Gastrocnemius medialis (tissue), 4 donors: Measurements from ENCODE around the gene CSGALNACT2. TPM values are rescaled to one million over a fixed set of nuclear protein-coding genes. Genes with fewer than 3 reads are reported as not detected.

Experiments used
- ATAC-seq, 2 donors: fragments of 150-250 bp; one replicate each; pipeline ENCODE4 v1.9.1; 2016
- DNase-seq, 2 donors: peaks; one replicate each; pipeline ENCODE4 v3.0.0-alpha.2; 2019
- H3K27ac ChIP-seq, 4 donors: fragments of 200-600 bp; sonication (generic); 1 replicate in 1 of 4; 2 replicates in 3 of 4; pipeline ENCODE4 v1.5.1; 2016 to 2018; ENCODE audit warnings: mild to moderate bottlenecking in 2 of 4, moderate library complexity in 1 of 4
- H3K27me3 ChIP-seq, 3 donors: fragments of 200-600 bp; sonication (generic) in 2 of 3; 1 replicate in 1 of 3; 2 replicates in 2 of 3; pipeline versions ENCODE4 v1.5.1 to v1.6.0; 2016 to 2019; ENCODE audit warnings: mild to moderate bottlenecking in 1 of 3, moderate library complexity in 1 of 3
- H3K36me3 ChIP-seq, 2 donors: fragments of 200-600 bp; sonication (generic) in 1 of 2; one replicate each; pipeline ENCODE4 v1.5.1; 2017 to 2018
- H3K4me1 ChIP-seq, 2 donors: fragments of 200-600 bp; sonication (generic) in 1 of 2; one replicate each; pipeline ENCODE4 v1.5.1; 2016 to 2017; ENCODE audit warnings: mild to moderate bottlenecking in 2 of 2
- H3K4me3 ChIP-seq, 4 donors: fragments of 200-600 bp; sonication (generic) in 3 of 4; 1 replicate in 1 of 4; 2 replicates in 3 of 4; pipeline ENCODE4 v1.5.1; 2016 to 2019; ENCODE audit warnings: mild to moderate bottlenecking in 2 of 4
- H3K9me3 ChIP-seq, 3 donors: fragments of 200-600 bp; sonication (generic) in 2 of 3; 1 replicate in 1 of 3; 2 replicates in 2 of 3; pipeline ENCODE4 v1.5.1; 2016 to 2019
- CTCF ChIP-seq, 5 experiments: fragments of 450-650 bp in 3 of 5; fragments of 200-600 bp in 2 of 5; sonication (generic) in 2 of 5; IDR thresholded peaks in 4 of 5; conservative IDR thresholded peaks in 1 of 5; 1 replicate in 4 of 5; 2 replicates in 1 of 5; pipeline ENCODE4 v1.5.1; 2016 to 2019; ENCODE audit warnings: antibody characterized with exemption in 5 of 5, mild to moderate bottlenecking in 3 of 5, moderate library complexity in 3 of 5
- POLR2A ChIP-seq, 2 donors: fragments of 450-650 bp; IDR thresholded peaks; one replicate each; pipeline ENCODE4 v1.6.1; 2017; ENCODE audit warnings: antibody characterized with exemption in 2 of 2, mild to moderate bottlenecking in 2 of 2, moderate library complexity in 2 of 2
- in situ Hi-C, 4 donors: fragments of 200-750 bp; cut with MboI; loops; one replicate each; pipeline versions ENCODE4 v1.15.0 to v1.8.0; 2017; ENCODE audit warnings: low sequenced_read_pairs in 4 of 4
- intact Hi-C: fragments of 100-400 bp; cut with DNase I; formaldehyde crosslinking; loops from one replicate; pipeline ENCODE4 v1.15.1; 2023; ENCODE audit warnings: low total_unique reads
- total RNA-seq, 4 donors: library from RNA; depleted of rRNA; stranded (reverse); fragments of >200 nt; gene quantifications; one replicate each; pipeline versions ENCODE4 v1.1.0 to v1.2.3, GENCODE V29; 2016

The CSGALNACT2 gene
- total RNA-seq, 4 donors from 2014 or later = 12.3 to 17.3 (median 14.1) TPM

- no peak for TF ChIP-seq CTCF (IDR thresholded peaks at IDR 0.05 in 4 of 5, conservative IDR thresholded peaks at IDR 0.05 in 1 of 5)
- no peak for TF ChIP-seq POLR2A (IDR thresholded peaks at IDR 0.05)
- intact Hi-C loops = no loop called here
- in situ Hi-C loops = no loop called here
Observed at GRCh38 chr10:43196131-43196980, 58.1 kb downstream of the CSGALNACT2 start.

GRCh38 chr10:43196981-43197833, 59.0 kb downstream of the CSGALNACT2 start:
- Histone ChIP-seq H3K4me1 (no peaks in the 10 kb centered on the region), H3K4me3 (no peak overlapping the region), H3K36me3 (no peaks in the 10 kb centered on the region), H3K9me3 (no peaks in the 10 kb centered on the region), H3K27me3 (peaks cover 0 to under 1% (median 0%) of the 10 kb centered on the region in 3 donors), H3K27ac (no peak overlapping the region)
- in situ Hi-C loops (no loop called here), intact Hi-C loops (no loop called here)
- ATAC-seq (no peak), DNase-seq (peak in 1 of 2 donors; percentile 5)
- TF ChIP-seq POLR2A (IDR thresholded peaks at IDR 0.05) = no peak
- TF ChIP-seq CTCF (IDR thresholded peaks at IDR 0.05 in 4 of 5, conservative IDR thresholded peaks at IDR 0.05 in 1 of 5) = no peak

More at GRCh38 chr10:43196131-43196980, 58.1 kb downstream of the CSGALNACT2 start:
- Histone ChIP-seq H3K9me3 (no peaks in the 10 kb centered on the region), H3K4me1 (no peaks in the 10 kb centered on the region), H3K27me3 (no peaks in the 10 kb centered on the region), H3K4me3 (no peak overlapping the region), H3K36me3 (no peaks in the 10 kb centered on the region), H3K27ac (no peak overlapping the region)
- DNase-seq = peak in 1 of 2 donors; percentile 7
- ATAC-seq = no peak

- H3K9me3 ChIP-seq = no peaks in the 10 kb centered on the region
- no peak overlapping the region for H3K27ac ChIP-seq
- in situ Hi-C loops = no loop called here
- TF ChIP-seq POLR2A (IDR thresholded peaks at IDR 0.05) (no peak), CTCF (IDR thresholded peaks at IDR 0.05 in 4 of 5, conservative IDR thresholded peaks at IDR 0.05 in 1 of 5) (no peak)
- ATAC-seq = no peak
- no peaks in the 10 kb centered on the region for H3K4me1 ChIP-seq
- H3K4me3 ChIP-seq = no peak overlapping the region
- intact Hi-C loops = no loop called here
- no peaks in the 10 kb centered on the region for H3K36me3 ChIP-seq
- DNase-seq = peak in 1 of 2 donors; percentile 7
- peaks cover 0 to 7% (median 0%) of the 10 kb centered on the region in 3 donors for H3K27me3 ChIP-seq
Observed at GRCh38 chr10:43197834-43198681, 59.8 kb downstream of the CSGALNACT2 start.

- intact Hi-C loops = no loop called here
- no peak for TF ChIP-seq POLR2A (IDR thresholded peaks at IDR 0.05)
- no peak for TF ChIP-seq CTCF (IDR thresholded peaks at IDR 0.05 in 4 of 5, conservative IDR thresholded peaks at IDR 0.05 in 1 of 5)
- ATAC-seq (no peak), DNase-seq (no peak)
- Histone ChIP-seq H3K4me3 (no peak overlapping the region), H3K9me3 (no peaks in the 10 kb centered on the region), H3K27me3 (peaks cover 0 to 7% (median 0%) of the 10 kb centered on the region in 3 donors), H3K36me3 (no peaks in the 10 kb centered on the region), H3K4me1 (no peaks in the 10 kb centered on the region), H3K27ac (no peak overlapping the region)
- in situ Hi-C loops = no loop called here
Observed at GRCh38 chr10:43198682-43199005, 60.4 kb downstream of the CSGALNACT2 start.
